OCI-LY1 (cell line): ENCODE measurements around the gene NHERF2.

ENCODE experiments used
- CTCF ChIP-seq: fragments of 200-600 bp; sonication (generic), shearing (Covaris generic); IDR thresholded peaks from 2 replicates; pipeline ENCODE4 v1.5.1; 2017; ENCODE audit warnings: mild to moderate bottlenecking, antibody characterized with exemption, low read length, moderate library complexity, mixed read lengths
- EZH2 ChIP-seq: fragments of 200-600 bp; sonication (generic), shearing (Covaris generic); IDR thresholded peaks from 2 replicates; pipeline ENCODE4 v1.8.0; 2017; ENCODE audit warnings: borderline replicate concordance, mixed run types, mild to moderate bottlenecking, antibody characterized with exemption, low read length, moderate library complexity, mixed read lengths

- no peak for TF ChIP-seq CTCF
- TF ChIP-seq EZH2: no peak
Observed at GRCh38 chr16:2082983-2083364, 56.3 kb downstream of the NHERF2 start.
